ENCODE measurements around the gene MGMT.

The MGMT gene

DNA sequence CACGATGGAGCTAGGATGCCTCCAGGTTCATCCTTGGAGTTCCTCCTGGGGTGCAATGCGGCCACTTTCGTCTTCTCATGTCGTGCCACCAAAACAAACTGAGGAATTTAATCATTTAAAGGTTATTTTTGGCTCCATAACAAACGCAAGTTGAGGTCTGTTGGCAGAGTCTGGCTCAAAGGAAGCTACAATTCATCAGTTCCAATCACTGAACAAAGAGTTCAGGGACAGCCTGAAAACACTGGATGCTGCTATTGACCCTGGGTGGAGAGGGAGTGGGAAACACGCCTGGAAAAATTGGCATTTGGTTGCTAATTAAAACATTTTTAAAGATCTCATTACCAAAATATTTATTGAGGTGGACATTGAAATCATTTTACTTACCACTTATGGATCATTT, 11.4 kb upstream of the MGMT start:
- no peak for DNase-seq (ENCODE audit: low spot score)

DNA sequence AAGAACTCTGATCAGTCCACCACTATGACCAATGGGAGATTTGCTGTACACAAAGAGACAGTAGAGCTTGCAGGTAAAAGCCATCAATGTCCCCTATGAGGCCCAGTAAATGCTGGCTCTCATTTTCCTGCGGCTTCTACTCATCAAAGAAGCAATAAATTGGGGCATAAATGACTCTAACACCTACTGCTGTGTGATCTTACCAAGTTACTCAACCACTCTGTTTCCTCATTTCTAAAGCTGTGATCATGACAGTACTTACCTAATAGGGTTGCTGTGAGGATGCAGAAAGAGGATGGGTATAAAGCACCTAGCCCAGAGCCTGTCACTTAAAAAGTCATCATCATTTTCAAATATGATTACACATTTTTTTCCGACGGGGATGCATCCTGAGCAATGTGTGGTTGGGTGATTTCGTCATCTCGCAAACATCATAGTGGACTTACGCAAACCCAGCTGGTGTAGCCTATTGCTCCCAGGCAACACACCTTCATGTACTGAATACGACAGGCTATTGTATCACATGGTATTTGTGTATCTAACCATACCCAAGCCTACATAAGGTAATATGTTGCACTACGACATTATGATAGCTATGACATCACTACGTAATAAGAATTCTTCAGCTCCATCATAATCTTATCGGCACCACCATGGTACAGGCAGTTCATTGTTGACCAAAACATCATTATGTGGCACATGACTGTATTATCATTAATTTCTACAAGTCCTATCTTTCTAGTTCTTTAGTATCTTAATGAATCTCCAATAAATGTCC, 7.1 kb upstream of the MGMT start:
- no peak for DNase-seq (ENCODE audit: low spot score)

DNA sequence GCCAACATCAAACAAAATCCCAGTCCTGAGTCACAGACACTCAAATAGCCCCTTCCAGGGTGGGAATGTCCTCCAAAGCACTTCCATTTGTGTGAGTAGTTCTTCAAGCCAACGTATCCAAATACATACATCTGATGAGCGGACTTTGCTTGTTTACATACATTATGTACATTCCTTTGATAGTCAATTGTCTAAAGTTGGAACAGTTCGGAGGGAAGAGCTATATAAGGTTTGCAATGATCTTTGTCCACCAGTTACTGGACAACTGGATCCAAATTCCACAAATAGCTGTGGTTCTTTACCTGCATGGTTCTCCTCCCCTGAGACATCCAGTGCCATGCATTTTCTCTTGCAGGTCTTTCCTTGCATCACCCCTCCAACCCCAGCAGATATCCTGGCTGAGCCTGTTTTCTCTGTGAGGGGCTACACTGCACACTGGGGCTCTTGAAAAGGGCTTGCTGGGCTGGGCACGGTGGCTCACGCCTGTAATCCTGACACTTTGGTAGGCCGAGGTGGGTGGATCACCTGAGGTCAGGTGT, 4.7 kb upstream of the MGMT start:
- no peak for DNase-seq (ENCODE audit: low spot score)

DNA sequence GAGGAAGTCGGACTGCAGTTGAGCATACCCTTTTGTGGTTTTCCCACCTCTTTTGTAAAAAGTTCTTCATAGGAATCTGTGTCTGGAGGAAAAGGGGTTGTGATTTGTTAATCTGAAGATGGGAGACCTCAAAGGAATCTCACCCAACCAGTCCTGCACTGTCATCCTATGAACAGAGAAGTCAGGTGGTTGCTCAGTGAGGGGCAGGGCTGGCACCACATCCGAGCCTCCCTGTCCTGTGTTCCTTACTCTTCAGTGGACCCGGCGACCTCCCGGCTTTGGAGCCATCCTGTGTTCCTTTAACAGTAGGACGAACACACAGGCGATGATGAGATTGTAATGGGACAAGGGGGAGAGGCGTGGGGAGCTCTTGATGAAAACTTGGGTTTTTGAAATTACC, 2.8 kb upstream of the MGMT start:
- DNase-seq (ENCODE audit: low spot score): no peak

DNA sequence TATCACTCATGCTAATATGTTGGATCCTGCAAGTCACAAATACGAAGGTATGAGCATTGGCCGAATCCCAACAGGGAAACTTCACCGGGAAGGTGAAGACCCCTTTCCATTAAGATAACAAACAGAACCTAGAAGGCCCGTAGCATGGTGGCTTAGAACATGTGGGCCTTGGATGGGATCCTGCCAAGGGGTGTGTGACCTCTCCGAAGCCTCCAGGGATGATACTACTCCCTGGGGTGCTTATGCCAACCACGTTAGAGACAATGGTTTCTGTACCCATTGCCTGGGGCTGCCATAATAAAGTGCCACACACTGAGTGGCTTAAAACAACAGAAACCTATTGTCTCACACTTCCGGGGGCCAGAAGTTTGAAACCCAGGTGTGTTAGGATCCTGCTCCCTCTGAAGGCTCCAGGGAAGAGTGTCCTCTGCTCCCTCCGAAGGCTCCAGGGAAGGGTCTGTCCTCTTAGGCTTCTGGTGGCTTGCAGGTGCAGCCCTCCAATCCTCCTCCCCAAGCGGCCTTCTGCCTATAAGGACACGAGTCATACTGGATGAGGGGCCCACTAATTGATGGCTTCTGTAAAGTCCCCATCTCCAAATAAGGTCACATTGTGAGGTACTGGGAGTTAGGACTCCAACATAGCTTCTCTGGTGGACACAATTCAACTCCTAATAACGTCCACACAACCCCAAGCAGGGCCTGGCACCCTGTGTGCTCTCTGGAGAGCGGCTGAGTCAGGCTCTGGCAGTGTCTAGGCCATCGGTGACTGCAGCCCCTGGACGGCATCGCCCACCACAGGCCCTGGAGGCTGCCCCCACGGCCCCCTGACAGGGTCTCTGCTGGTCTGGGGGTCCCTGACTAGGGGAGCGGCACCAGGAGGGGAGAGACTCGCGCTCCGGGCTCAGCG, 992 bp upstream of the MGMT start:
- no peak for DNase-seq (ENCODE audit: low spot score)

DNA sequence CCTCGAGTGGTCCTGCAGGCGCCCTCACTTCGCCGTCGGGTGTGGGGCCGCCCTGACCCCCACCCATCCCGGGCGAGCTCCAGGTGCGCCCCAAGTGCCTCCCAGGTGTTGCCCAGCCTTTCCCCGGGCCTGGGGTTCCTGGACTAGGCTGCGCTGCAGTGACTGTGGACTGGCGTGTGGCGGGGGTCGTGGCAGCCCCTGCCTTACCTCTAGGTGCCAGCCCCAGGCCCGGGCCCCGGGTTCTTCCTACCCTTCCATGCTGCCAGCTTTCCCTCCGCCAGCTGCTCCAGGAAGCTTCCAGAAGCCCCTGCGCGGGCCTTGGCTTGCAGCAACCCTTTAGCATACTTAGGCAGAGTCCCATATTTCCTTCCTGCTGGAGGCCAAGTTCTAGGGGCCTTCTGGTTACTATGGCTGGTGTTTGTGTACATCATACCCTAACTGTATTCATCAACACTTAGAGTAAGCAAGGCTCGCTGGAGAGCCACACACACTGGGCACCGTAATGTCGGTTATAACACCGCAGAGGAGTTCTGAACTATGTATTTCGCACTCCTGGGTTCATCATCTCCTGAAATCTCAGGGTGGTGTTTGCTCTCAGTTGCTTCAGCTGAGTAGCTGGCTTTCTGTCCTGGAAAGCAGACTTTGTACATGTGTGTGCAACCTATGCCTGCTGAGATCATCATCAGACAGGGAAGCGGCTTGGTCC, 471 bp downstream of the MGMT start:
- no peak for DNase-seq (ENCODE audit: low spot score)

DNA sequence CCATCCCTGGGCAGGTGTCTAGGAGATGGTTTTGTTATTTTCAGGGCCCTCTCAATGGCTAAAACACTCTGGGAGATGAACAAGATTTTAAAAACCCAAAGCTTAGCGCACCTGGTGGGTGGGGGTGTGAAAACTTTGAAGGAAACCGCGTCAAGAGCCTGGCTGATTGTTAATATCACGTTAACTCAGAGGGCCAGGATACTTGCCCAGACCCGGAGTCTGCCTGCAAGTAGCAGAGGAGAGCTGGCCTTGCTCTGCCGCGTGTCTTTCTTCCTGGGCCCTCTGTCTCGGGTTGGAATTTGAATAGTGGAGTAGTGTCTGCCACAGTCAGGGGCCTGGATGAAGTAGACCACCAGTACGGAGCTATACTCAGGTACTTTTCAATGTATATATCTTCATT, 1.1 kb downstream of the MGMT start:
- no peak for DNase-seq (ENCODE audit: low spot score)

DNA sequence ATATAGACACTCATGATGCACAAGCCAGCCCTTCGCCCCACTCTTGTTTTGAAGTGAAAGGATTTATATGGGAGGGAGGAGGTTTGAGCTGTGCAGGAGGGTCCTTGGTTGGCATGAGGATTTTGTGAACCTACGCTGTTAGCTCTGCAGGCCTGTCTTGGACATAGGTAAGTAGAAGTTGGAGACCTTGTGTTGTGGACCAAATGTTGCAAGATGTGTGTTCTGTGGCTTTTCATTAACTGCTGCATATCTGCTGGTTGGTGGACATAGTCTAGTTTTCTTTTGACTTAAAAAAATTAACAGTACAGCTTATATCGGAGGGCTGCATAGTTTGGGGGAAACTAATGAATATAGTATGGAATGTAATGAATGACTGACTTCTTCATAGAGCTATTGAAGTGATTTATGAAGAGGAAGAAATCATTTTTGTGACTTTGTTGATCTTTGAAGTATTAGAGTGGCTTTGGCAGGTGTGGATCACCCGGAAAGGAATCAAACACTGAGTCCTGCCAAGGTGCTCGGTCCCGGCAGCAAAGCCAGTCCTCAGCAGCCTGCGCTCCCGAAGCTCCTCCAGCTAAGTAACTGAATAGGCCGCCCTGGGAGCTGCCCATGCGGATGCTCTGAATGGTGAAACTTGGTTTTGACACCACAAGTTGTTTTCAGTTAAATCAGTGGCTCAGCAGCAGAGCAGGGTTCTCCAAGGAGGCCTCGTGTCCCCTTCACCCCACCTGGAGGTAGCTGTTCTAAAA, 3.2 kb downstream of the MGMT start:
- no peak for DNase-seq (ENCODE audit: low spot score)

DNA sequence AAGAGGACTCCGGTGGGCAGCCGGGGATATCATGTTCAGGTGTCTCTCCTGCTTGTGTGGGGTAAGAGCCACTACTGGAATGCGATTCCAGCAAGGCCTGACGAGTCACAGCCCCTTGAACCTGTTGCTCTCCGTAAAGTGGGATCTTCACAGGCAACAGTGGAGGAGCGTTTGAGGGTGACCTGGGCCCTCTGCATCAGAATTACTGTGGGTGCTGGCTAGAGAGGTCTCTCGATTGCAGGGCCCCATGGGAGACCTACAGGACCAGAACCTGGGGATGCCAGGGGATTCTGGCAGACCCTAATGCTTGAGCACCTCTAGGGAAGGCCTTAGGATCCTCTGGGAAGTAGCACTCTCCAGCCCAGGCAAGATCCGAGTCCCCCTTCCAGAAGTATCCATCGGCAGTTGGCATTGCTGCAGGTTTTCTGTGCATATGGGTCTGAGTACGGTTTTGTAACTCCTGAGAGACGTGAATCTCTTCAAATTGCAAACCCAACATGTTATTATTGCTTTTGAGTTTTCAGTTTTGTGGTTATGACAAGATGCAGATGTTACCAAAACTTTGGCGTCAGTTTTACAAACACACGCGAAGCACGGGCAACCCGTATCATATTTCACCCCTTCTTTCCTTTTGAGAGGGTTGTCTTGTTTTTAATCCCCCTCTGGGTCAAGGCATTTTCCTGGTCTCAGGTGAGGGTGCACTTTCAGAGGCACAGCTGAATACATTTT, 4.6 kb downstream of the MGMT start:
- no peak for DNase-seq (ENCODE audit: low spot score)

DNA sequence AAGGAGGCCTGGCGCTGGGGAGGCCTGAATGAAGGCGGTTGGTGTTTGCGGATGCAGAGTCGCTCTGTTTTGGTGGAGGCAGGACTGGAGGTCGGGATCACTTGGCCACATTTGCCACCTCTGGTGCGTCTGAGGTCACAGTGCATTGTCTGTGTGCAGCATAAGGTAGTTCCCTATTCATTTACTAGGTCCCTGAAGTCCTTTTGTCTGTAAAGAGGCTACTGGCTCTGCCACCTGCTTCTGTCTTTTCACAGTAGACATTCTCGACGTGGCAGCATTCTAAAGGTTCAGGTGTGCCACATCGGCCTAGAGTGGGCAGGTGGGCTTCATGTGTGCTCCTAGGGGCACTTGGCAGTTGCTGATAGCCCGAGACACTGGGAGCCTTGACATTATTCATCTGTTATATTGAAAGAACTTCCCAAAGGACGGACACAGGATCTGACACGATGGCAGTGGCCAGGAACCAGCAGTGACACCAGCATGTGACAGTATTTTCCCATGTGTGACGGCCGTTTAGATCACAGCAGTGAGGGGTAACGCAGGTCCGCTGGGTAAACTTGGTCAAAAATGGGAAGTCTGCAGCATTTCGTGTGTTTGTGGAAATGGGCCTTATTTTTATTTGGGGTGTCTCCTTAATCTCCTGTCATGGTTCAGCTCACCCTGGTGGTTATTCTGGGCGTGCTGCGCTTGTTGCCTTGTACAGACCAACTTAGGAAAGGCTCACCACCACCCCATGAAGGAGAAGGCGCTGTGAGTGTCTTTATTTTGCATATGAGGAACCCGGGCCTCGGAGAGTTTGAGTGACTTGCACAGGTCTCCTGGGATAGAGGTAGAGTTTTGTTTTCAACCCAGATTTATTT, 5.9 kb downstream of the MGMT start:
- DNase-seq (ENCODE audit: low spot score): no peak

DNA sequence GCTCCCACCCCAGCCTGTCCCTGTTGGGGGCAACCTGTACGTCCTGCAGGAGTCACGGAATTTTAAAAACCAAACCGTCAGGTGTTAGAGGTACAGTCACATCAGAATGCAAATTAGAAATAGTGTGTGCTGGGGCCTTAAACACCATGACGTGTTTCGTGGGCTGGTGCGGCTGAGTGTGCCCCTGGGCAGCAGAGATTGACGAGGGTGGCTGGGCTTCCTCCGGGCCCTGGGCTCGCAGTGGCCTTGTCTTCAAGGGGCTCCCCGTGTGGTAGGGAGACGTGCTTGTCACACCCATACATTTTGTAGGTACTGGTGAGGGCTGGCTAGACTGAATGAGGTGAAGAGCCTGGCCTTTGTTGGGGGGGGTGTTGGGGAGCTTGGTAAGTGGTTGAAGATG, 7.6 kb downstream of the MGMT start:
- no peak for DNase-seq (ENCODE audit: low spot score)

DNA sequence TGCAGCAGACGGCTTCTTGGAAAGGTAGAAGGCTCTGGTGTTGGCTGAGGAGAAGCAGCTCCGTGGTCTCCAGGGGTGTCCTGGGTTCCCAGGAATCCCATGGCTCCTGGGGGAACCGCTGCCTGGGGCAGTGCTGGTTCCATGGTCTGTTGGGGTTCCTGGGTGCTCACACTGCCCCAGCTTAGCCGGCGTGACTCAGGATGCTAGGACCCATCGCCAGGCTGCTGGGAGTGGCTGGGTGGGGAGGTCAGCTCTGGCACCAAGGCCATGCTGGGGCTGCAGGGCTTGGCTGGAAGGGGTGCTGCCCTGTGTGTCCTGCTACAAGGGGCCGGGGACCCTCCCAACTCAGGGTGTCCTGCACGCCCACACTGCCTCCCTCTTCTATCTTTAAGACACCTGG, 9.4 kb downstream of the MGMT start:
- no peak for DNase-seq (ENCODE audit: low spot score)

DNA sequence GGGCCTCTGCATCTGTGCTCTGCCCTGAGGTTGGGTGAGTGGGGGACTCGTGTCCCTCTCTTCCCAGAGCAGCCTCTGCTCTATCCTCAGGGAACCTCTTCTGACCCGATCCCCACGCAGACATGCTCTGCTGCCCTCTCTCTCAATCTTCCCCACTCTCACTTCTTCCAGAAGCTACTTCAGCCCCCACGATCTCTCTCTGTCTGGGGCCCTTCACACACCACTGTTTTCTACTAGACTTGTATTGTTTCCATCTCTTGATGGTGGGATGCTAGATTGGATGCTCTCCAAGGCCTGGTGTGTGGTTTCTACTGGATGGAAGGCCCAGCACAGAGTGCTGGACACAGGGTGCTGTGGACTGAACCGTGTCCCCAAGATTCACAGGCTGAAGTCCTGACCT, 10.0 kb downstream of the MGMT start:
- no peak for DNase-seq (ENCODE audit: low spot score)

DNA sequence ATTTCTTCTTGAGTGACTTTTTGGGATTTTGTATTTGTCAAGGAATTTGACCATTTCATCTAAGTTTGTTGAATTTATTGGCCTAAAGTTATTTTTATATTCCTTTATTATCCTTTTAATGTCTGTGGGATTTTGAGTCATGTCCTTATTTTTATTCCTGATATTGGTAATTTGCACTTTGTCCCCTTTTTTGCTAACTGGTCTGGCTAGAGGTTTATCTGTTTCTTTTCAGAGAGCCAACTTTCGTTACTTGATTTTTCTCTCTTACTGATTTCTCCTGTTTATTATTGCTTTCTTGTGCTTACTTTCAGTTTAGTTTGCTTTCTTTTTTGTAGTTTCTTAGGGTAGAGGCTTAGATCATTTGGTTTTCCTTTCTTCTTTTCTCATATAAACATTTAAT, 14.6 kb downstream of the MGMT start:
- DNase-seq (ENCODE audit: low spot score): no peak

DNA sequence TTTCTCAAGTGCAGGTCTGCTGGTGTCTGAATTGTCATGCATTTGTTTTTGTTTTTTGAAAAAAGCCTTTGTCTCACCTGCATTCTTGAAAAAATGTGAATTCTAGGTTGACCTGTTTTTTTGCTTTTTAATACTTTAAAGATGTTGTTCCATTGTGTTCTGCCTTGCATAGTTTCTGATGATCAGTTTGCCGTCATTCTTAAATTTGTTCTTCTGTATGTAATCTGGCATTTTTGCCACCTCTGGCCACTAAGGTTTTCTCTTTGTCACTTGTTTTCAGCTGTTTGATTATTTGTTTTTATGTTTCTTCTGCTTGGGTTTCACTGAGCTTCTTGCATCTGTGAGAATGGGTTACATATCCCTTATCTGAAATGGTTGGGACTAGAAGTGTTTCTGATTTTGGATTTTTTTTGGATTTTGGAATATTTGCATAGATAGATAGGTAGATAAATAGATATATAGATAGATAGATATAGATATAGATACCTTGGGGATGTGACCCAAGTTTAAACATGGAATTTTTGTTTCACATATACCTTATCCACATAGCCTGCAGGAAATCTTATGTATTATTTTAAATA, 16.5 kb downstream of the MGMT start:
- DNase-seq (ENCODE audit: low spot score): no peak

DNA sequence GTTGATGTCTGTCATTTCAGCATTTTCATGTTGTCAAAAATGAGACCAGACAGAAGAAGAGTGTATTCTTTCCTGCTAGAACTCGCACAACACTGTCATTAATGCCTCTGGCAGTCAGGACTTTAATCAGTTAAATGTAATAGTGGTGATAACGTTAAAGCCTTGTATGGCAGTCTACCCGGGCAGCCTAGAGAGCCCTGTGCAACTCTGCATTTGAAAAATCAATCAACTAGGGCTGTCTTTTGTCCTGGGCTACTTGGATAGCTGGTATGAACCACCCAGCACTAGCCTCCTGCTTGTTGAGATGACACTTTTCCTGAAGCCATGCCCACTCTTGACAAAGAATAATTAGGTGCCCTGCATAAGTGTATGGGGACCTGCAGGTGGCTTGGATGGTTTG, 19.8 kb downstream of the MGMT start:
- DNase-seq (ENCODE audit: low spot score): no peak

DNA sequence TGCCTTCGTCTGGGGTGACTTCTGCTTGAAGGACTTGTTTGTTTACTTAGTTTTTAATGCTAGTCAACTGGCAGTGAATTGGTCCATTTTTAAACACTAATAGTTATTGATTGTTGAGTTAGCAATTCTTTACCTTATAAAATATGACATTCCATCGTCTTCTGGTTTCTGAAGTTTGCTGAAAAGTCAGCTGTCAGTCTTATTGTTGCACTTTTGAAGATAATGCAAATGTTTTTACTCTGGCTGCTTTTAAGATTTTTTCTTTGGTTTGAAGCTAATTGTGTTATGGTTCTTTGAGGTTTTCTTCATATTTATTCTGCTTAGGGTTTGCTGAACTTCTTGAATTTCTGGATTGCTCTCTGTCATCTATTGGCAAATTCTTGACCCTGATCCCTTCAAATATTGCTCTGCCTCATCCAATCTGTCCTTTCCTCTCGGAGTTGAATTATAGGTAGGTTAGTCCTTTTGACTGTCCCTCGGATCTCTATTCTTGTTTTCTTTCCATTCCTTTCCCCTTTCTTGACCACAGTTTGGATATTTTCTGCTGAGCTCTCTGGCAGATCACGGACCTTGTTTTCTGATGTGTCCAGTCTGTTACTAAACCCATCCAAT, 24.2 kb downstream of the MGMT start:
- DNase-seq (ENCODE audit: low spot score): no peak

DNA sequence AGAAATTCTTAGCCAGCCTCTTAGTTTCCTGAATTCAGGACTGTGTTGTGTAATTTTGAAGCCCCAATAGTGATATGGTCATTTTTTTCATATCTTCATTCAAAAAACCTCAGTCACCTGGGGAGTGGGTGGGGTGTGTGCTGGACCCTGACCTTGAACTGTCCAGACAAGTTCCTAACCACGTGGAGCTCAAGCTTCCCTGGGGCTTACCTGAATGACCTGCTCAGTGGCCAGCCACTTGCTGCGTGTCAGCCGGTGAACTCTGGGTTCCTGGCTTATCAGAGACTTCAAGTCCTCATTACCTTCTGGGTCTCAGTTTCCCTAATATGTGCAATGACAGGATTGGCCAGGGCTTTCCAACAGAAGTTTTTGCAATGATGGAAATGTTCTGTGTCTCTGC, 27.1 kb downstream of the MGMT start:
- no peak for DNase-seq (ENCODE audit: low spot score)

DNA sequence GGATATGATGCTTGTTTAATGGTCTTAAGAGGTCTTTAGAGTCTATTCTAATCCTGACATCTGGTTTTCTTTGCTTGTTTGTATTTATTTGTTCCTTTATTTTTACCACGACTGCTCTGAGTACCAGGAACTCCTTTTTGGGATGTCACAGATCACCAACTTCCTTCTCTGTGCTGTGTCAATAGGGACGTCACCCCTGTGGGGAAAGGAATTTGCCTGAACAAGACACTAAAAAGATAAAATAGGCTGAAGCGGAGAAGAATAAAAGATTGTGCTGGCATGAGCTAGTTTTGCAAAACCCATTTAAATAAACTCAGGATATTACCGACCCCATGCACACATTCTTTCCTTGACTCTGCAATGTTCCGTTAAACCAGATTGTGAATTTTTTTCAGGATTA, 27.7 kb downstream of the MGMT start:
- no peak for DNase-seq (ENCODE audit: low spot score)
